OCI-LY7 (cell line): ENCODE data around the gene CSRP3.

ENCODE experiments used
- EZH2phosphoT487 ChIP-seq: fragments of 200-600 bp; sonication (generic); IDR thresholded peaks from 2 replicates; pipeline ENCODE4 v1.6.1; 2018; ENCODE audit warnings: low read depth, borderline replicate concordance, mild to moderate bottlenecking, mixed run types, antibody characterized with exemption, low read length, moderate library complexity, mixed read lengths
- TF ChIP-seq, protein P1 (sequence below): fragments of 200-600 bp; sonication (generic); conservative IDR thresholded peaks from 2 replicates; pipeline ENCODE4 v1.5.1; 2014; ENCODE audit warnings: mild to moderate bottlenecking, antibody characterized with exemption, low read length, moderate library complexity, mixed read lengths

DNA sequence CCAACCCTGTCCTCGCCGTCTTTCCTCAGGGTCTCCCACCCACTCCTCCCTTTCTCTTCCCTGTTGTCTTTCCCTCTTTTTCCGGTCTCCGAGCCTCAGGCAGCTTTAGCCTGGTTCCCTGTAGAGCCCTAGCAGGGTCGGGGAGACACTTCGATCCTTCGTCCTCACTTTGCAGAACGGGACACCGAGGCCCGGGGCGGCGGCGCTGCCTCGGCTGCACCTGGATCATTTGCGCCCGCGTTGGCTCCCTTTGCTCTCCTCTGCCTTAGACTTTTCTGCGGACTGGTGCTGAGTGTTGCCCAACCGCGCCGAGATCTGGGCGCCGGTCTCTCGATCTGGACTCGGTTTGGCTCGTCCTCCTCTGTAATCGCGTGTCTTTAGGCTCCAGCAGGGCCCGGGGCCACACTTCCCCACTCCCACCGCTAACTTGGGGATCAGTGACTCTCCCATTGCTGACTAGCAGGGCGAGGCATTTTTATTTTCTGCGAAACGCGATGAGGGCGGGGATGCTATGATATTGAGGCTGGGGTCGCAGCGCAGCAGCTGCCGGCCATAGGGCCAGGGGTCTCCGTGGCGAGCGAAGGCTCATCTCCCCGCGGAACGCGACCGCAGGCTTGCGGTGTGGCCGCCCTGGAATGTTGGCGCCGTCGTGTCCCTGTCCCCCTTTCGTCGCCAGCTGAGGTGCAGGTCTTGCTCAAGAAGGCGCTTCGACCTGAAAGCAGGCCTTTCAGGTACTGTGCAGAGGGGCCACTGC lies 40.6 kb upstream of the CSRP3 start:
- TF ChIP-seq, protein P1, sequence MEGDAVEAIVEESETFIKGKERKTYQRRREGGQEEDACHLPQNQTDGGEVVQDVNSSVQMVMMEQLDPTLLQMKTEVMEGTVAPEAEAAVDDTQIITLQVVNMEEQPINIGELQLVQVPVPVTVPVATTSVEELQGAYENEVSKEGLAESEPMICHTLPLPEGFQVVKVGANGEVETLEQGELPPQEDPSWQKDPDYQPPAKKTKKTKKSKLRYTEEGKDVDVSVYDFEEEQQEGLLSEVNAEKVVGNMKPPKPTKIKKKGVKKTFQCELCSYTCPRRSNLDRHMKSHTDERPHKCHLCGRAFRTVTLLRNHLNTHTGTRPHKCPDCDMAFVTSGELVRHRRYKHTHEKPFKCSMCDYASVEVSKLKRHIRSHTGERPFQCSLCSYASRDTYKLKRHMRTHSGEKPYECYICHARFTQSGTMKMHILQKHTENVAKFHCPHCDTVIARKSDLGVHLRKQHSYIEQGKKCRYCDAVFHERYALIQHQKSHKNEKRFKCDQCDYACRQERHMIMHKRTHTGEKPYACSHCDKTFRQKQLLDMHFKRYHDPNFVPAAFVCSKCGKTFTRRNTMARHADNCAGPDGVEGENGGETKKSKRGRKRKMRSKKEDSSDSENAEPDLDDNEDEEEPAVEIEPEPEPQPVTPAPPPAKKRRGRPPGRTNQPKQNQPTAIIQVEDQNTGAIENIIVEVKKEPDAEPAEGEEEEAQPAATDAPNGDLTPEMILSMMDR, result no peak
- no peak for TF ChIP-seq EZH2phosphoT487
